Measurements from ENCODE around the gene TLK1.

Gene TLK1

DNA sequence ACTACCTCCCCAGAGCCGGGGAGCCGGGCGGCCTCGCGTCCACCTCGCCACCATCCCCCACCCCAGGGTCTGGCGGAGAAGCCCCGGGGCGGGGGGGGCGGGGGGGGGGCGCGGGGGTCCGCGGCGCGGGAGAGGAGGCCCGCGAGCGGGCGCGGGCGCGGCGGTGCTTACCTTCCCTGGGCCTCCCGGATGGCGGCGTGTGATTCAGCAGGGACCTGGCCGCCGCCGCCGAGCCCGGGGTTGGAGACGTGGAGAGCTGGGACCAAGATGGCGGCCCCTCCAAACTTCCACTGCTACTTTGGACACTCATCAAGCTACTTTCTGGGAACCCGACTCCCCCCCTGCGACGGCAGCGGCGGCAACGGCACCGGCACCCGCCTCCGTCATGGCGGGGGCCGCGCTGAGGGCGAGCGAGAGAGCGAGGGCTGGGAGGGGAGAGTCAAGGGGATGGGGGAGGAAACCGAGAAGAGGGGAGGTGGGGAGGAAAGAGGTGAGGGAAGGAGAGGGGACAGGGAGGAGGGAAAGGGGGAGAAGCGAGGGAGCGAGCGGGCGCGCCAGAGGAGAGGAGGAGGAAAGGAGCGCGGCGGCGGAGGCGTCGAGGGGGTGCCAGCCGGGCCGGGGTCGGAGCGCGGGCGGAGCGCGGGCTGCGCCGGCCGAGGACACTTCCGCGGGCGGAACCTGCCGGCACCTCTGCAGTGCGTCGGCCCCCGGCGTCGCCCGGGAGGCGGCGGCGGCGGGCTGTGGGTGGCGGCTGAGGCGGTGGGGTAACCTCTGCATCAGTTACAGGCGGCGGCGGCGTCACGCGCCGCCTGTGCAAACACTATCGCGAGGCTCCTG lies at the start of gene TLK1:
TLK1 (minus strand) TSS at position 775 of the 837 bp plus-strand sequence; CDS start at position 310, 465 bp downstream.
- DNase-seq, result peak in 49 of 56 donors; percentile 11 to 80 (median 58)

GRCh38 chr2:171210216-171210863 lies 49.6 kb upstream of the TLK1 start:
- DNase-seq, result no peak

GRCh38 chr2:171208657-171209056 lies 48.0 kb upstream of the TLK1 start:
- no peak for DNase-seq

DNA sequence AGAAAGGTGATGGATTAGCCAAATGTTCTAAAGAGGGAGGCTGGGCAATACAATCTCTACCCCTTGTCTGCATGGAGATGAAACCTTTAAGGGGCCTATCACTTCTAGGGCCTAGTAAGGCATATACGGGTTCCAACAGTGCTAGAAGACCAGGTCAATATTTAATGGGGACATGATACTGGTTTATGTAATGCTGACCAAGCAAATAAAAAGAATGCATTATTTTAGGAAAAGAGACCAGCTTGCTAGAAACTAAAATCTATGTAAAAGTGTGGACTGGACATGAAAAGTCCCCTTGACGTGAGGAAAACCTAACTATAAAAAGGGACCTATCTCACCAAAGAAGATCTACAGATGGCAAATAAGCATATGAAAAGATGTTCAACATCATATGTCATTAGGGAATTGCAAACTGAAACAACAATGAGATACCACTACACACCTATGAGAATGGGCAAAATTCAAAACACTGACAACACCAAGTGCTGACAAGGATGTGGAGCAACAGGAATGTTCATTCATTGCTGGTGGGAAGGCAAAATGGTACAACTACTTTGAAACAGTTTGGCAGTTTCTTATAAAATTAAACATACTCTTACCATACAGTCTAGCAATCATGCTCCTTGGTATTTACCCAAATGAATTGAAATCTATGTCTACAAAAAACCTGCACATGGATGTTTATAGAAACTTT lies 45.9 kb upstream of the TLK1 start:
- DNase-seq, result no peak

DNA sequence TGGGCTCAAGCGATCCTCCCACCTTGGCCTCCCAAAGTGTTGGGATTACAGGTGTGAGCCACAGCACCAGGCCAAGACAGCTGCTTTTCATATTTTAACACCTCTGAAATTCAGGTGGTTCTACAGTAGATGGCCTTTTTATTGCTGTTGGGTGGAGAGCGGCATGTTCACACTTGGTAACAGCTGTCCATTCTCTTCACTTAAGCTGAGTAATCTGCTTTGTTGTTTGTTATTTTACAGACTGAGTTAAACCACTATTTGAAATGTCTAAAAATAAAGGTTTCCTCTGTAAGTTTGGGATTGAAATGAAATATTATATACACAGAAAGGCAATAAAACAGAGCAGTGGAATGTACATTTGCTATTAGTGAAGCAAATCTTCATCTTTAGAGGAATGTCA lies 44.9 kb upstream of the TLK1 start:
- no peak for DNase-seq

- no peak for DNase-seq
Observed at GRCh38 chr2:171201767-171202166, 41.1 kb upstream of the TLK1 start.

DNA sequence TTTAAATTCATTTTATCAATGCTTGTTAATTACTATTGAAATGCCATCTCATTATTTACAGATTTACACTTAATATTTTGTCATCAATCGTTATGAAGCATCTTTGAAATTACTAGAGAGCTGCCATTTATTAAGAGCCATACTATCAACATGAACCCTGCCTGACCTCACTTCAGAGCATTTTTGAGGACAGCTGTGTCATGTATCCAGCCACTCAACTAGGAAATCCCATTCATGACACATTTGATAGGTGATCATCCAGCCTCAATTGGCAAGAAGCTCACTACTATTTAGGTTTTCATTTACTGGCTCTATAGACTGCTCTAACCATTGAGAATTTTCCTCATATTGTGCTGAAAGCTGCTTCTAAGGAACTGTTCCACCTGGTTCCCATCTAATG lies 40.6 kb upstream of the TLK1 start:
- no peak for DNase-seq

GRCh38 chr2:171200469-171200868 lies 39.8 kb upstream of the TLK1 start:
- DNase-seq, result no peak

DNA sequence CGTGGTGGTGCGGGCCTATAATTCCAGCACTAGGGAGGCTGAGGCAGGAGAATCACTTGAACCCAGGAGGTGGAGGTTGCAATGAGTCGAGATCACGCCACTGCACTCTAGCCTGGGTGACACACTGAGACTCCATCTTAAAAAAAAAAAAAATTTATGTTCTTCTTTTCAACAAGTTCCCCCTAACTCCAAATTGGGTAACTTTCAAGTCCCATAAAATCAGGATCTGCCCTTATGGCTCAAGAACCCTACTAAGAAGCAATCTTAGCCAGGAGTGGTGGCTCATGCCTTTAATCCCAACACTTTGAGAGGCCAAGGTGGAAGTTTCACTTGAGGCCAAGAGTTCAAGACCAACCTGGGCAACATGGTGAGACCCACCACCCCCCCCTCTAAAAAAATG lies 30.3 kb upstream of the TLK1 start:
- DNase-seq, result no peak

- no peak for DNase-seq
Observed at GRCh38 chr2:171187819-171188218, 27.1 kb upstream of the TLK1 start.

GRCh38 chr2:171187177-171187576 lies 26.5 kb upstream of the TLK1 start:
- DNase-seq, result no peak

DNA sequence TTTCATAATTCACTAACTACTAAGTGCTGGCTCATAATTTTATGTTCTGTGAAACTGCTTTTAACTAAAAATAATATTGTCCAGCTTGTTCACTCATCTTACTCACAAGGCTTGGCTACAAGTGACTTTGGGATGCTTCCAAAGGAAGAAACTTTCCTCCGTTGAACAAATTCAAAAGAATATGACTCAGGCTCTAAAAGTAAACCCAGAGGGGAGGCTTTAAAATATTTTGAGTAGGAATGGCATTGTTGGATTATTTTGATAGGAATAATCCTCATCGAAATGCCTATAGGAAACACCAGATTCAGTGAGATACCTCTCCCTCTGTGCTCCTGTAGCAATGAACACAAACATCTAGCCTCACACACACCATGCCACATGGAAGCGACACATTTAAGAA lies 25.2 kb upstream of the TLK1 start:
- DNase-seq, result no peak

GRCh38 chr2:171185165-171185818 lies 24.6 kb upstream of the TLK1 start:
- no peak for DNase-seq

GRCh38 chr2:171181064-171182049 lies 20.7 kb upstream of the TLK1 start:
- no peak for DNase-seq

- DNase-seq, result no peak
Observed at GRCh38 chr2:171180229-171180930, 19.7 kb upstream of the TLK1 start.

- no peak for DNase-seq
Observed at GRCh38 chr2:171178993-171179392, 18.3 kb upstream of the TLK1 start.

GRCh38 chr2:171176516-171176915 lies 15.8 kb upstream of the TLK1 start:
- DNase-seq, result no peak

DNA sequence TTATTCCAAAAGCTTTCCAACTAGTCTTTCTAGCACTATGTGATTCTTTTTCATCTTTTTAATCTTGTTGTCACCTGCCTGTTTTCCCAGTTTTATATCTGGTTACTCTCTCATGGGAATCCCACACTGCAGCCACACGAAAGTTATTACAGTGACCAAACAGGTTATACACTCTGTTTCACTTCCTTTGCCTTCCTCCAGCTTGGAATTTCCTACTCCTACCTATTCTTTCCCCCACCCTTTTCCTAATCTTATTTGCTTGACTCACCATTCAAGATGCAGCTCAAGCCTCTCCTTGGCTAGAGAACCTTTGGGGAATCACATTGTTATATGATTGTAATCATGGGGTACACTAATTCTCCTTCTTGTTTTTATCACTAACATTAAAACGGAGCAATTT lies 13.4 kb upstream of the TLK1 start:
- DNase-seq, result no peak

DNA sequence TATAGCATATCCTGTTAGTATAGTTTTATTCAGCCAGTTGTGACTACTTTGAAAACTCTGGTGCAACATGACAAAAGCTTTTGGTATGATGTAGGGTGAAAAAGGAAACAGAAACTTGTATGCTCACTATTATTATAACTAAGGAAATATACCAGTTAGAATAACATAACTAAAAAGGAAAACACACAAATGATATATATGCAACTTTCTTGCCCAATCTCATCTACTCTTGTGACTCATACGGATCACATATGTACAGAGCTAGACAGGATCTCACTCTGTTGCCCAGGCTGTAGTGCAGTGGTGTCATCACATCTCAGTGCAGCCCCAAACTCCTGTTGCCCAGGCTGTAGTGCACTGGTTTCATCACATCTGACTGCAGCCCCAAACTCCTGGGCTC lies 12.4 kb upstream of the TLK1 start:
- DNase-seq, result no peak

DNA sequence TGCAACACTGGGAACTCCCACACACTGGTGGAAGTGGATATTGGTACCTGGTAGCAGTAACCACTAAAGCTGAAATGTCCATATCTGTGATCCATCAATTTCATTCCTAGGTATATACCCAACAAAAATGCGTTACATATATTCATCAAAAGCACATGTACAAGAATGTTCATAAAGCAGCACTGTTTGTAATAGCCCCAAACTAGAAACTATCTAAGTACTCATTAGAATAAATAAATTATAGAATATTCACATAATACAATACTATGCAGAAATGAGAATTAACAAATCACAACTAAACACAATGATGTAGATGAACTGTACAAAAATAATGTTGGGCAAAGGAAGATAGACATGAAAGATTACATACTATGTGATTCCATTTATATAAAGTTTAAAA lies 11.1 kb upstream of the TLK1 start:
- DNase-seq, result no peak
